ENCODE data around the gene TBC1D17. TPM values are rescaled to one million over a fixed set of nuclear protein-coding genes. Genes with fewer than 3 reads are reported as not detected.

The TBC1D17 gene
- total and polyA plus RNA-seq, 2 of the 13 experiments (the other 11 are each of a cell fraction or from before 2014, with no cell fraction given): 9.7 to 16.9 TPM

DNA sequence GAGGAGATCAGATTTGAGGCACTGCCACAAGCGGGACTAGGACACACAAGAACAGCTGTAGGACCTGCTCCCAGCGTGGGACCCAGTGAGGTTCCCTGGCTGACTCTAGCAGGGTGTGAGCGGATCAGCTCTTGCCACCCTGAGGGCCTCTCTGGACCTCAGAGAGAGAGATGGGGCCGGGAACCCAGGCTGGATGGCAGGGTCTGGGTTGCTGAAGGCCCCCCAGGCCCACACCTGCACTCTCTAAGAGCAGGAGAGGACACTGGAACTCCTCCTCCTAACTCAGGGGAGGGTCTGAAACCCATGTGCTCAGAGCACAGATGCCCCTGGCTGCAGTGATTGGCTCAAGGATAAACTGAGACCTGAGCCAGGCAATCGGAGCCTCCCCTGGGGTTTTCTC lies 32.7 kb downstream of the TBC1D17 start:
- in situ Hi-C loops (cut with HindIII; ENCODE audit: extremely low pct_ligation_motif_present, low pct_unique_long_range_greater_than_20kb) (no loop called here), intact Hi-C loops (cut with micrococcal nuclease; ENCODE audit: unreplicated experiment) (no loop called here)
- WGBS (ENCODE audit: low lambda C conversion rate): 94% methylated on average over 3 of the region's 5 CpGs
- Histone ChIP-seq H2AFZ (ENCODE audit: low read length) (no peak overlapping the region), H3K4me1 (ENCODE audit: insufficient read depth, low read length) (peaks cover 24% of the 10 kb centered on the region), H3K79me2 (ENCODE audit: insufficient read depth, low read length) (peaks cover 3% of the 10 kb centered on the region), H3K27ac (ENCODE audit: extremely low read length, insufficient read depth, low read length) (no peak overlapping the region), H4K20me1 (ENCODE audit: insufficient read depth, low read length) (no peaks in the 10 kb centered on the region), H3K4me2 (ENCODE audit: low read depth, low read length) (no peak overlapping the region), H3K4me3 (replicated peaks in 1 of 3; ENCODE audit: insufficient read depth in 1 of 3, low read depth in 2 of 3, low read length in 3 of 3) (no peak overlapping the region), H3K9me3 (ENCODE audit: low read length) (no peaks in the 10 kb centered on the region), H3K27me3 (ENCODE audit: control insufficient read depth in 1 of 2, insufficient read depth in 2 of 2, low read length in 2 of 2) (no peaks in the 10 kb centered on the region), H3K9ac (ENCODE audit: insufficient read depth, low read depth, low read length) (no peak overlapping the region), H3K36me3 (replicated peaks in 1 of 2; ENCODE audit: control insufficient read depth in 1 of 2, insufficient read depth in 2 of 2, low read length in 2 of 2) (peaks cover 25 to 37% of the 10 kb centered on the region in 2 experiments)
- POLR2A ChIA-PET: interaction anchor here (1.4 to 1.9 kb wide), 2 partner anchors 19 to 20 kb away, joined by 4 to 8 read pairs; partner anchors contain the start of genes ATF5 and NUP62
- CTCF ChIA-PET (ENCODE audit: low intra/inter-chr PET ratio, low total read pairs): no interaction called here
- ATAC-seq (peak; percentile 12; the same call in 1 of the 3 replicates), DNase-seq (ENCODE audit: low spot score) (no peak), FAIRE-seq (no peak)
- no peak for TF ChIP-seq RFX1 (IDR thresholded peaks at IDR 0.05)
- peak; percentile 62 for TF ChIP-seq RBM22 (optimal IDR thresholded peaks at IDR 0.05; ENCODE audit: low read length)
- TF ChIP-seq AGO2 (optimal IDR thresholded peaks at IDR 0.05; ENCODE audit: low read depth, low read length): peak; percentile 63
- TF ChIP-seq ZNF136 (CRISPR knock-in tag; IDR thresholded peaks at IDR 0.05; ENCODE audit: low read depth): no peak
- TF ChIP-seq ESRRA (CRISPR knock-in tag; IDR thresholded peaks at IDR 0.05; ENCODE audit: low read depth): no peak
- no TSS peak for BruUV-seq (replicated peaks)

DNA sequence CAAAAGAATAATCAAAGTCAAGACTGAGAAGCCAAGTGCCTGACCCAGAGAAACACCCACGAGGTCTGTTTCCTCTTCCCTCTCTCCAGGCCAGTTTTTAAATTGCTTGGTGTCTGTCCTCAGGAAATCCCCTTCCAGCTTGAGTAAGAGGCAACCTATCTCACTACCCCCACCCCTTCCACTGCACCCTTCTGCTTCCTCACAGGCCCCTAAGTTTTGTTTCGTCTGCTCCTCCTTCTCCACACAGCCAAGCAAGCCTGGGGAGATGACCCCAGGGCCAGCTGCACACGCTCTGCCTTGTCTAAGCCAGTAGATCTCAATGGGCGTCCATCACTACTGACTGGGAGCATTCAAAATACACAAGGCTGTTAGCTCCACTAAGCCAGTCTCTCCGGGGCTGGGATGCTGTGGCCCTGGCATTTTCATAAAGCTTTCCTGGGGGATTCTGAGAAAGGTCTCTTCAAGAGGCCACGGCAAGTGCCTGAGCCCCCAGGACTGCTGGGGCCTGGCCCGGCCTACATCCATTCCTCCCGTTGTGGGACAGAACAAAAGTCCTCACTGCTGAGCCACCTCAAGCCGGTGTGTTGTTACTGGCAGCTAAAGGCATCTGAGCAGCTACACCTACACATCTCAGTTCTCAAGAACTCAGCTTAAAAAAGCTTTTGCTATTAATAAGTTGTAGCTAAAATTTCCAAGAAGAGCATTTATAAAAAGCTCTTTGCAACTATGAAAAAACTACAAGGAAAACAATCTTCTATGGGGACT lies 34.1 kb downstream of the TBC1D17 start:
- Histone ChIP-seq H2AFZ (ENCODE audit: low read length) (no peak overlapping the region), H3K4me2 (ENCODE audit: low read depth, low read length) (no peak overlapping the region), H3K36me3 (replicated peaks in 1 of 2; ENCODE audit: control insufficient read depth in 1 of 2, insufficient read depth in 2 of 2, low read length in 2 of 2) (peaks cover 26 to 45% of the 10 kb centered on the region in 2 experiments), H3K4me3 (replicated peaks in 1 of 3; ENCODE audit: insufficient read depth in 1 of 3, low read depth in 2 of 3, low read length in 3 of 3) (no peak overlapping the region), H3K9ac (ENCODE audit: insufficient read depth, low read depth, low read length) (no peak overlapping the region), H3K27ac (ENCODE audit: extremely low read length, insufficient read depth, low read length) (no peak overlapping the region), H4K20me1 (ENCODE audit: insufficient read depth, low read length) (no peaks in the 10 kb centered on the region), H3K4me1 (ENCODE audit: insufficient read depth, low read length) (peaks cover 24% of the 10 kb centered on the region), H3K79me2 (ENCODE audit: insufficient read depth, low read length) (peaks cover 9% of the 10 kb centered on the region), H3K9me3 (ENCODE audit: low read length) (no peaks in the 10 kb centered on the region), H3K27me3 (ENCODE audit: control insufficient read depth in 1 of 2, insufficient read depth in 2 of 2, low read length in 2 of 2) (no peaks in the 10 kb centered on the region)
- POLR2A ChIA-PET: interaction anchor here (1.0 kb wide), 1 partner anchor 18 kb away, joined by 4 read pairs; the partner anchor contains the start of gene NUP62
- in situ Hi-C loops (cut with HindIII; ENCODE audit: extremely low pct_ligation_motif_present, low pct_unique_long_range_greater_than_20kb) (no loop called here), intact Hi-C loops (cut with micrococcal nuclease; ENCODE audit: unreplicated experiment) (no loop called here)
- no peak for ATAC-seq
- TF ChIP-seq AGO2 (optimal IDR thresholded peaks at IDR 0.05; ENCODE audit: low read depth, low read length) (peak; percentile 29), RBM22 (optimal IDR thresholded peaks at IDR 0.05; ENCODE audit: low read length) (peak; percentile 48), MTF2 (CRISPR knock-in tag; IDR thresholded peaks at IDR 0.05; ENCODE audit: borderline replicate concordance) (no peak)
- BruUV-seq (replicated peaks): no TSS peak
- 98% methylated on average over 8 of the region's 9 CpGs for WGBS (ENCODE audit: low lambda C conversion rate)
- no peak for DNase-seq (ENCODE audit: low spot score)
- no peak for FAIRE-seq
- CTCF ChIA-PET (ENCODE audit: low intra/inter-chr PET ratio, low total read pairs): no interaction called here
